Measurements from ENCODE around the gene GTPBP1. TPM values are rescaled to one million over a fixed set of nuclear protein-coding genes. Genes with fewer than 3 reads are reported as not detected.

The GTPBP1 gene
- total RNA-seq, 2 donors from 2014 or later = 96.8 to 127 TPM

DNA sequence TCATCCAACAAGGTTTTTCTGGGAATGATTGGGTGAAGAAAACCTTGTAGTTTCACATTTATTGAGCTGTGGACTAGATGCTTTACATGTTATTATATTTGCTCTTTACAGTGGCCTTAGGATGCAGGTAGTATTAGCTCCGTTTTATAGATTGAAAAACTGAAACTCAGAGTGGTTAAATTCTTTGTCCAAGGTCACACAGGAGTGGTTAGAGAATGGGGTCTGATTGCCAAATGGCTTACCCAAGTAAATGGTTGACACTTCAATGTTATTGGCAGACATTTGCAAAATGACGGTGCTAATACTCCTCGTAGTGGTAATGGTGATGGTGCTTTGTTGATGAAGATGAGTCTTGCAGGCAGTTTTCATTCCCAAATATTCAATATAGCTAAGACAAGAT lies 2.2 kb downstream of the GTPBP1 start:
- peaks cover 9 to 24% of the 10 kb centered on the region in 2 donors for H3K36me3 Mint-ChIP-seq (ENCODE audit: insufficient read depth in 2 of 2)

GRCh38 chr22:38709306-38709705 lies 3.6 kb downstream of the GTPBP1 start:
- no peak for DNase-seq
- no peaks in the 10 kb centered on the region for H3K9me3 Mint-ChIP-seq
- H3K36me3 Mint-ChIP-seq (ENCODE audit: insufficient read depth in 2 of 2) = peaks cover 9 to 24% of the 10 kb centered on the region in 2 donors
- ATAC-seq (replicated peaks in 1 of 2) = no peak
- peak overlapping the region; percentile 64 for H3K27ac Mint-ChIP-seq
- H3K27me3 Mint-ChIP-seq (ENCODE audit: low read depth) = no peaks in the 10 kb centered on the region
- peaks cover 77% of the 10 kb centered on the region for H3K4me1 Mint-ChIP-seq (ENCODE audit: low read depth)
- H3K4me3 Mint-ChIP-seq = peak overlapping the region in 1 of 2 donors; percentile 65

More for the DNA sequence above, 2.2 kb downstream of the GTPBP1 start:
- DNase-seq = no peak
- Mint-ChIP-seq H3K4me3 (peak overlapping the region; percentile 85 to 98), H3K27me3 (ENCODE audit: low read depth) (no peaks in the 10 kb centered on the region), H3K9me3 (no peaks in the 10 kb centered on the region), H3K4me1 (ENCODE audit: low read depth) (peaks cover 74% of the 10 kb centered on the region), H3K27ac (peak overlapping the region; percentile 94)
- no peak for ATAC-seq (replicated peaks in 1 of 2)

DNA sequence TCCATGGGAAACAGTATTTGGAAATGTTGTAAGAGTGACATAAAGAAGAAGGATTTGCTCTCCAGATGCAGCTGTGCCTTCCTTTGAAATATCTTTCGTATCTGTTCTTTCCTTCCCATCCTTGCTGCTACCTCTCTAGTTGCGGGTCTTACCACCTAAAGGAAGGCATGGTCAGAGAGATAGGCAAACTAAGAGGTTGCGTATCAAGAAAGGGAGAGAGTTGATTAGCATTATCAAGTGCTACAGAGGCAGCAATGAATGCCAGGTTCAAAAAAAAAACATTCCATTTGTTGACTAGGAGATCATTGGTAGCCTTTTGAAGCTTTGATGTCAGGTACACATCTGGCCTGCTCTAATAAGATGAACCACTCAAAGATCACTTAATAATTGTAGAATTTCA lies 4.6 kb downstream of the GTPBP1 start:
- Mint-ChIP-seq H3K4me1 (ENCODE audit: low read depth) (peaks cover 79% of the 10 kb centered on the region), H3K9me3 (no peaks in the 10 kb centered on the region), H3K36me3 (ENCODE audit: insufficient read depth in 2 of 2) (peaks cover 9 to 26% of the 10 kb centered on the region in 2 donors), H3K27ac (peak overlapping the region; percentile 52), H3K4me3 (no peak overlapping the region), H3K27me3 (ENCODE audit: low read depth) (no peaks in the 10 kb centered on the region)
- ATAC-seq (replicated peaks in 1 of 2) (no peak), DNase-seq (no peak)

DNA sequence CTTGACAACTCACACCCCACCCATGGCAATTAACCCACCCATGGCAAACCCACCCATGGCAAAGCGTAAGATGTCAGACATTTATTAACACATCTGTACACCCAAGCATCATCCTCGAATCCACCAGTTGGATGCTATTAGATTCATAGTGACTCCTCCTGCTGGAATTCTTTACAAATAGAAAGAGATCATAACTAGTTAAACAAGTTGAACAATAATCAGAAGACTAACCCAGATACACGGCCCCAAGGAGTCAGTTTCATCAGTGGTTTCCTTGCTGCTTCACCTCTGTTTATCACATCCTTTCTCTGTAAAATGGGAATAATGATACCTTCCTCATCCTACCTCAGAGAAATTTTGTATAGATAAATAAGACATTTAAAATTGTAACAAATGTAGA lies 5.1 kb downstream of the GTPBP1 start:
- DNase-seq = no peak
- H3K4me3 Mint-ChIP-seq = no peak overlapping the region
- peak overlapping the region; percentile 52 for H3K27ac Mint-ChIP-seq
- no peaks in the 10 kb centered on the region for H3K27me3 Mint-ChIP-seq (ENCODE audit: low read depth)
- ATAC-seq (replicated peaks in 1 of 2) = no peak
- H3K4me1 Mint-ChIP-seq (ENCODE audit: low read depth) = peaks cover 82% of the 10 kb centered on the region
- H3K36me3 Mint-ChIP-seq (ENCODE audit: insufficient read depth in 2 of 2) = peaks cover 9 to 27% of the 10 kb centered on the region in 2 donors
- no peaks in the 10 kb centered on the region for H3K9me3 Mint-ChIP-seq

DNA sequence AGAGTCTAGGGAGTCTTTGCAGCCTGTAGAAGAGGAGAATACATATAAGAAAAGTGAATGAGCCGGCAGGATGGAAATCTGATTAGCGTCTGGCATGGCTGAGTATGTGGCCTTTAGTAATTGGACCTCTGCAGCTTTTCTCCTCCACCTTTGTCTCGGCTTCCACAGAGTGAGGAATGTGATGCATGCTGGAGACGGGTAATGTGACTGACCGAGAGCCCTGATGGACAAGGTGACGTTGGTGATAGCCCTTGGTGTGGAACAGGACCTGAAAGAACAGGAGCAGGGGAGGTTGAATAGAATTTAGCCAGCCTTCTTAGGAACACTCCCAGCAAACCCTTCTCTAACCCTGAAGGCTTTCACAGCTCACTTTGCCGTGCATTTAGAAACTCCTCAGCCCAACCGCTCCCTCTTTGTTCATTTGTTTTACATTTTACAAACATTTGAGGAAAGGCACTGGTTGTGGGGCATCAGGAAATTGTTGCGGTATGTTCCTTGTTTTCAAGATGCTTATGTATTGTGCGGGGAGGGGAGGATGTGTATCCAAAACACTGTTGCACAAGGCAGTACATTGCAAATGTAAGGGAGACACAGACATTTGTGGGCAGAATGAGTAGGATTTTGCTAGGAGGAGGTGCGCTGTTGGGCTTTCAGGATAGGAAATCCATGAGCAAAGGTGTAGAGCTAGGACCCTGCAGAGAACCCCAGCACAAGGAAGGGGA lies 6.9 kb downstream of the GTPBP1 start:
- Mint-ChIP-seq H3K4me3 (peak overlapping the region in 1 of 2 donors; percentile 21), H3K36me3 (ENCODE audit: insufficient read depth in 2 of 2) (peaks cover 5 to 32% of the 10 kb centered on the region in 2 donors), H3K4me1 (ENCODE audit: low read depth) (peaks cover 72% of the 10 kb centered on the region), H3K27ac (peak overlapping the region; percentile 18), H3K9me3 (no peaks in the 10 kb centered on the region), H3K27me3 (ENCODE audit: low read depth) (no peaks in the 10 kb centered on the region)
- DNase-seq = no peak
- no peak for ATAC-seq (replicated peaks in 1 of 2)

DNA sequence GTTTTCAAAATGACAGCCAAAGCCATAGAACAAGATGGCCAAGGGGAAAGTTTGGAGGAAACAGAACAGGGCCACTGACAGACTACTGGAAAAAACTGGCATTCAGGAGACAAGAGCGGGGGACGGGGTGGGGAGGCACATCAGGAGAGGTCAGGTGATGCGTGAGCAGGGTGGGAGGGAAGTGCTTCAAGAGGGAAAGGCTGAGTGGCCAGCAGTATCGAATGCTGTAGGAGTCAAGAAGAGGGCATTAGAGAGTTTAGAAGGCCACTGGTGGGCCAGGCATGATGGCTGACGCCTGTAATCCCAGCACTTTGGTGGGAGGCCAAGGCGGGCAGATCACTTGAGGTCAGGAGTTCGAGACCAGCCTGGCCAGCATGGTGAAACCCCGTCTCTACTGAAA lies 8.2 kb downstream of the GTPBP1 start:
- H3K9me3 Mint-ChIP-seq = no peaks in the 10 kb centered on the region
- no peak overlapping the region for H3K4me3 Mint-ChIP-seq
- H3K27ac Mint-ChIP-seq = peak overlapping the region; percentile 39
- H3K4me1 Mint-ChIP-seq (ENCODE audit: low read depth) = peaks cover 64% of the 10 kb centered on the region
- no peak for DNase-seq
- H3K27me3 Mint-ChIP-seq (ENCODE audit: low read depth) = no peaks in the 10 kb centered on the region
- ATAC-seq (replicated peaks in 1 of 2) = no peak
- H3K36me3 Mint-ChIP-seq (ENCODE audit: insufficient read depth in 2 of 2) = peaks cover 5 to 24% of the 10 kb centered on the region in 2 donors

DNA sequence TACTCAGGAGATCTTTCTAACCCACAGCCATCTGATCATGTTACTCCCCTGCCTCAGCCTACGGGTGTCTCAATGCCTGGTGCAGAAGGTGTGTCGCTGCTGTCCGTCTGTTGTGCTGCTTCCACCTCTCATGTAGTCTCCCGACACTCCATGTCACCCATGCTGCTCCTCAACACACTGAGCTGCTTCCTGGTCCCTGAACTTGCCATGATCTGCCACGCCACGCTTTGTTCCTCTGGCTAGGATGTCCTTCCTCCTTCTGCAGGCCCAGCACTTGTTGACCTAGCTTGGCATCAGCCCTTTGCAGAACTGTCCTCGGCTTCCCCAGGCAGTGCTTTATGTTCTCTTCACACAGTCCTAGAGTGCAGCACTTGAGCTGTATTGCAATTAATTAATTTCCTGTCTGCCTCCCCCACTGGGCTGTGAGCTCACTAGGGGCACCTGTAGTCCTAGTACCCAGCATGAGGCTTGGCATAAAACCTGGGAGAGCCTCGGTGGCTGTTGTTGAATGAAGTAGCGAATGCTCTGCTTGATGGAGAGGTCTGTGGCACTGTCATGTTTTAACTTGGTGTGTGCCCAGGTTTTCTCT lies 9.5 kb downstream of the GTPBP1 start:
- peaks cover 52% of the 10 kb centered on the region for H3K4me1 Mint-ChIP-seq (ENCODE audit: low read depth)
- DNase-seq = no peak
- peaks cover 5 to 22% of the 10 kb centered on the region in 2 donors for H3K36me3 Mint-ChIP-seq (ENCODE audit: insufficient read depth in 2 of 2)
- no peaks in the 10 kb centered on the region for H3K27me3 Mint-ChIP-seq (ENCODE audit: low read depth)
- H3K9me3 Mint-ChIP-seq = no peaks in the 10 kb centered on the region
- no peak overlapping the region for H3K4me3 Mint-ChIP-seq
- H3K27ac Mint-ChIP-seq = no peak overlapping the region
- no peak for ATAC-seq (replicated peaks in 1 of 2)

GRCh38 chr22:38715852-38716251 lies 10.1 kb downstream of the GTPBP1 start:
- H3K4me1 Mint-ChIP-seq (ENCODE audit: low read depth) = peaks cover 46% of the 10 kb centered on the region
- H3K4me3 Mint-ChIP-seq = no peak overlapping the region
- no peaks in the 10 kb centered on the region for H3K27me3 Mint-ChIP-seq (ENCODE audit: low read depth)
- H3K27ac Mint-ChIP-seq = no peak overlapping the region
- no peaks in the 10 kb centered on the region for H3K9me3 Mint-ChIP-seq
- DNase-seq (no peak), ATAC-seq (replicated peaks in 1 of 2) (no peak)
- H3K36me3 Mint-ChIP-seq (ENCODE audit: insufficient read depth in 2 of 2) = peaks cover 4 to 18% of the 10 kb centered on the region in 2 donors

DNA sequence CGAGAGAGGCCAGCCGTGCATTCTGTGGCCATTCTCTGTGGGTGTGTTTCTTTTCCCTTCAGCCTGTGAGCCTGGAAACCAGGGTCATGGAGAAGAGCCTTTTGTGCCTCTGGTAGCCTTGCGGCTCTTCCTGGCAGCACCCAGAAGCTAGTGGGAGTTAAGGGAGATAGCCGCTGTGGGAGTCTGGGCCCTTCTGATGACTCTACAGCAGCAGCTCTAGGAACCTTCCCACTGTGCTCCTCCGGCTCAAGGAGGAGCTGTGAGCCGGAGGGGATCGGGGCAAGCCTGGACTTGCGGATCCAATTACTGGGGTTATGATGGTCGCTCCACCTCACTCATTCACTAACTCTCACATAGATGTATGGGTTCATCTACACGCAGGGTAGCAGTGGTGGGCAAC lies 10.5 kb downstream of the GTPBP1 start:
- no peak overlapping the region for H3K4me3 Mint-ChIP-seq
- DNase-seq (no peak), ATAC-seq (replicated peaks in 1 of 2) (no peak)
- peaks cover 44% of the 10 kb centered on the region for H3K4me1 Mint-ChIP-seq (ENCODE audit: low read depth)
- H3K9me3 Mint-ChIP-seq = no peaks in the 10 kb centered on the region
- H3K36me3 Mint-ChIP-seq (ENCODE audit: insufficient read depth in 2 of 2) = peaks cover 4 to 14% of the 10 kb centered on the region in 2 donors
- no peaks in the 10 kb centered on the region for H3K27me3 Mint-ChIP-seq (ENCODE audit: low read depth)
- no peak overlapping the region for H3K27ac Mint-ChIP-seq

DNA sequence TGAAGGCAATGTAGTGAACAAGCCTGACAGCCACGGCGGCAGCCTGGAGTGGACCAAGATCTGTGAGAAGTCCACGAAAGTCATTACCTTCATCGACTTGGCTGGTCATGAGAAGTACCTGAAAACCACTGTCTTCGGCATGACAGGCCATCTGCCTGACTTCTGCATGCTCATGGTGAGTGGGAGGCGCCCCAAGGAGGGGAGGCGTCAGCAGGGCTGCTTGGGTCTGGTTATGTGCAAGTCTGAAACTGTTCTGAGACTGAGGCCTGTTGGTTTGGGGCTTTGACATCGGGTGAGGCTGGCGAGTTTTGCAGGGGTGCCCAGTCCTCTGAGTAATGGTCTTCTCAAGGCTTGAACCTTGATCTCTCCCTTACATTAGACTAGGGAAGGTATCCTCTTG lies 11.1 kb downstream of the GTPBP1 start:
- DNase-seq = no peak
- Mint-ChIP-seq H3K4me3 (no peak overlapping the region), H3K27ac (no peak overlapping the region), H3K27me3 (ENCODE audit: low read depth) (no peaks in the 10 kb centered on the region), H3K36me3 (ENCODE audit: insufficient read depth in 2 of 2) (peaks cover 7 to 18% of the 10 kb centered on the region in 2 donors), H3K4me1 (ENCODE audit: low read depth) (peaks cover 46% of the 10 kb centered on the region), H3K9me3 (no peaks in the 10 kb centered on the region)
- ATAC-seq (replicated peaks in 1 of 2) = no peak

DNA sequence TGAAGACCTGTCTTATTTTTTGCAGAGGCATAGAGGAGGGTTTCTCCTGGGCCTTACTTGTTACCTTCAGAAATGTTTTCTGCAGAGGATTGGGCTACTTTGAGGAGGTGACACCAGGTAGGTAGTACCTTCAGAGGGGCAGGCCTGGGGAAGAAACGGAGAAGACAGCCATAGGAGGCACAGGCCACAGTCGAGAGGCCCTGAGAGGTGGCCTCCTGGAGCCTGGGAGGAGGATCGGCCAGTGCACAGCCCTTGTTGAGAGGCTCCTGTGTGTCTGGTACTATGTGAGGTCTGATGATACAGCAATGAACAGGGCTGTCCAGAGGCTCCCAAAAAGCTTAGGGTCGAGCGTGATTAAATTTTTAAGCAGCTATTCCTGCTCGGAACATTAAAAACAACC lies 11.5 kb downstream of the GTPBP1 start:
- ATAC-seq (replicated peaks in 1 of 2) (no peak), DNase-seq (no peak)
- no peak overlapping the region for H3K4me3 Mint-ChIP-seq
- peaks cover 42% of the 10 kb centered on the region for H3K4me1 Mint-ChIP-seq (ENCODE audit: low read depth)
- H3K9me3 Mint-ChIP-seq = no peaks in the 10 kb centered on the region
- peaks cover 5 to 15% of the 10 kb centered on the region in 2 donors for H3K36me3 Mint-ChIP-seq (ENCODE audit: insufficient read depth in 2 of 2)
- H3K27ac Mint-ChIP-seq = no peak overlapping the region
- no peaks in the 10 kb centered on the region for H3K27me3 Mint-ChIP-seq (ENCODE audit: low read depth)

- no peak overlapping the region for H3K4me3 Mint-ChIP-seq
- no peaks in the 10 kb centered on the region for H3K9me3 Mint-ChIP-seq
- no peak overlapping the region for H3K27ac Mint-ChIP-seq
- H3K36me3 Mint-ChIP-seq (ENCODE audit: insufficient read depth in 2 of 2) = peaks cover 7 to 20% of the 10 kb centered on the region in 2 donors
- DNase-seq (no peak), ATAC-seq (replicated peaks in 1 of 2) (no peak)
- no peaks in the 10 kb centered on the region for H3K27me3 Mint-ChIP-seq (ENCODE audit: low read depth)
- H3K4me1 Mint-ChIP-seq (ENCODE audit: low read depth) = peaks cover 31% of the 10 kb centered on the region
Measured at GRCh38 chr22:38718414-38718813, 12.7 kb downstream of the GTPBP1 start.

GRCh38 chr22:38719196-38719595 lies 13.5 kb downstream of the GTPBP1 start:
- no peak overlapping the region for H3K4me3 Mint-ChIP-seq
- no peak for ATAC-seq (replicated peaks in 1 of 2)
- peaks cover 9 to 20% of the 10 kb centered on the region in 2 donors for H3K36me3 Mint-ChIP-seq (ENCODE audit: insufficient read depth in 2 of 2)
- peaks cover 24% of the 10 kb centered on the region for H3K4me1 Mint-ChIP-seq (ENCODE audit: low read depth)
- no peaks in the 10 kb centered on the region for H3K27me3 Mint-ChIP-seq (ENCODE audit: low read depth)
- H3K27ac Mint-ChIP-seq = no peak overlapping the region
- DNase-seq = no peak
- no peaks in the 10 kb centered on the region for H3K9me3 Mint-ChIP-seq

All from activated T-cell treated with anti-CD3 and anti-CD28 coated beads, Interleukin-2, amount 50 U/mL, for 72 hours (primary cell).